GM13977 (cell line): Measurements from ENCODE around the gene TMED3.

Experiments used
- DNase-seq: peaks from one replicate; pipeline ENCODE4 v3.0.0; 2012; ENCODE audit warnings: low spot score
- CTCF ChIP-seq: IDR thresholded peaks from 2 replicates; pipeline ENCODE4 v1.5.1; 2012; ENCODE audit warnings: mild to moderate bottlenecking, control low read depth; ENCODE audit not compliant: insufficient read depth; ENCODE audit errors: extremely low read depth, missing control alignments
- in situ Hi-C: fragments of 300-500 bp; cut with MboI; formaldehyde crosslinking; loops from one replicate; pipeline ENCODE4 v1.12.0; 2022; ENCODE audit warnings: low sequenced_read_pairs, low pct_unique_long_range_greater_than_20kb, mixed read lengths, inconsistent platforms; ENCODE audit not compliant: unreplicated experiment

The TMED3 gene

GRCh38 chr15:79349525-79349924 is 38.6 kb downstream of the TMED3 start:
- in situ Hi-C loops, result loop anchor here (25.0 kb wide), 1 partner anchor 813 kb away; the partner anchor contains the start of gene FAH
- TF ChIP-seq CTCF, result no peak
- no peak for DNase-seq

GRCh38 chr15:79352206-79352605 is 41.3 kb downstream of the TMED3 start:
- no peak for TF ChIP-seq CTCF
- in situ Hi-C loops, result loop anchor here (25.0 kb wide), 1 partner anchor 485 kb away; no protein-coding TSS in a partner anchor
- DNase-seq, result no peak

- DNase-seq, result no peak
- in situ Hi-C loops, result loop anchor here (25.0 kb wide), 1 partner anchor 480 kb away; no protein-coding TSS in a partner anchor
- TF ChIP-seq CTCF, result no peak
Measured at GRCh38 chr15:79357566-79357965, 46.7 kb downstream of the TMED3 start.

- no peak for TF ChIP-seq CTCF
- in situ Hi-C loops, result loop anchor here (25.0 kb wide), 1 partner anchor 479 kb away; no protein-coding TSS in a partner anchor
- no peak for DNase-seq
Measured at GRCh38 chr15:79358069-79358468, 47.2 kb downstream of the TMED3 start.

- DNase-seq, result no peak
- in situ Hi-C loops, result loop anchor here (25.0 kb wide), 1 partner anchor 473 kb away; no protein-coding TSS in a partner anchor
Measured at GRCh38 chr15:79364571-79365240, 53.8 kb downstream of the TMED3 start.

GRCh38 chr15:79365765-79366164 is 54.9 kb downstream of the TMED3 start:
- in situ Hi-C loops, result loop anchor here (25.0 kb wide), 1 partner anchor 472 kb away; no protein-coding TSS in a partner anchor

More at GRCh38 chr15:79364571-79365240, 53.8 kb downstream of the TMED3 start:
- no peak for TF ChIP-seq CTCF

More at GRCh38 chr15:79365765-79366164, 54.9 kb downstream of the TMED3 start:
- no peak for TF ChIP-seq CTCF
- DNase-seq, result no peak
